GM15510 (cell line): ENCODE data around the gene LKAAEAR1.

Source experiments
- POLR2A ChIP-seq: IDR thresholded peaks from 3 replicates; pipeline ENCODE4 v1.6.1; 2011; ENCODE audit warnings: borderline replicate concordance; ENCODE audit not compliant: insufficient read length; ENCODE audit errors: extremely low read depth

LKAAEAR1 gene

GRCh38 chr20:64069614-64070243, 14.5 kb downstream of the LKAAEAR1 start:
- TF ChIP-seq POLR2A, result no peak

- TF ChIP-seq POLR2A, result no peak
Observed at GRCh38 chr20:64069209-64069613, 15.0 kb downstream of the LKAAEAR1 start.

- TF ChIP-seq POLR2A, result no peak
Observed at GRCh38 chr20:64068386-64069208, 15.6 kb downstream of the LKAAEAR1 start.

- no peak for TF ChIP-seq POLR2A
Observed at GRCh38 chr20:64067733-64068307, 16.4 kb downstream of the LKAAEAR1 start.

- no peak for TF ChIP-seq POLR2A
Observed at GRCh38 chr20:64067005-64067632, 17.1 kb downstream of the LKAAEAR1 start.

- TF ChIP-seq POLR2A, result peak; percentile 11
Observed at GRCh38 chr20:64065974-64066343, 18.2 kb downstream of the LKAAEAR1 start.

GRCh38 chr20:64065062-64065973, 18.9 kb downstream of the LKAAEAR1 start:
- TF ChIP-seq POLR2A, result no peak

DNA sequence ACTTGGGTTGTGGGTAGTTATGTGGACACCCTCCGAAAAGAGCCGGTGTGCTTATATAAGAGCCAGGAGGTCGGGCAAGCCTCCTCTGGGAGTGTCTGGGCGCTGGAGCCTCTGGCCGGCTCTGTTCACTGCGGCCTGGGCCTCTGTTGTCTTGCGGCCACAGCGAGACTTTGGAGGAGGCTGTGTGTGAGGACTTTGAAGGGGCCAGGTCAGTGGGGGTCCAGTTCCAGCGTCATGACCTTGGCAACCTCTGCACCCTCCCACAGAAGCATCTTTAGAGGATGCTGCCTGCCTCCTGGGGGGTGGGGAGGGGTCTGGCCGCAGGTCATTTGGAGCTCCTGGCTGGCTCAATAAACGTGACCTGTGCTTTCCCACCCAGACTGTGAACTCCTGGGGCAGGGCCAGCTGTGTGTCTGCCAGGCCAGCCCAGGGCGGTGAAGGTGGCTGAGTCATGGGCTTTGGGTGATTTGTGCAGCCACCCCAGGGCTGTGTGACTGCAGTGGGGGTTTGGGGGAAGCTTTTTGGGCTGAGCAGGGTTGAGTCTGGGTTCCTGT, 20.0 kb downstream of the LKAAEAR1 start:
- TF ChIP-seq POLR2A, result no peak

- no peak for TF ChIP-seq POLR2A
Observed at GRCh38 chr20:64063389-64064144, 20.6 kb downstream of the LKAAEAR1 start.

DNA sequence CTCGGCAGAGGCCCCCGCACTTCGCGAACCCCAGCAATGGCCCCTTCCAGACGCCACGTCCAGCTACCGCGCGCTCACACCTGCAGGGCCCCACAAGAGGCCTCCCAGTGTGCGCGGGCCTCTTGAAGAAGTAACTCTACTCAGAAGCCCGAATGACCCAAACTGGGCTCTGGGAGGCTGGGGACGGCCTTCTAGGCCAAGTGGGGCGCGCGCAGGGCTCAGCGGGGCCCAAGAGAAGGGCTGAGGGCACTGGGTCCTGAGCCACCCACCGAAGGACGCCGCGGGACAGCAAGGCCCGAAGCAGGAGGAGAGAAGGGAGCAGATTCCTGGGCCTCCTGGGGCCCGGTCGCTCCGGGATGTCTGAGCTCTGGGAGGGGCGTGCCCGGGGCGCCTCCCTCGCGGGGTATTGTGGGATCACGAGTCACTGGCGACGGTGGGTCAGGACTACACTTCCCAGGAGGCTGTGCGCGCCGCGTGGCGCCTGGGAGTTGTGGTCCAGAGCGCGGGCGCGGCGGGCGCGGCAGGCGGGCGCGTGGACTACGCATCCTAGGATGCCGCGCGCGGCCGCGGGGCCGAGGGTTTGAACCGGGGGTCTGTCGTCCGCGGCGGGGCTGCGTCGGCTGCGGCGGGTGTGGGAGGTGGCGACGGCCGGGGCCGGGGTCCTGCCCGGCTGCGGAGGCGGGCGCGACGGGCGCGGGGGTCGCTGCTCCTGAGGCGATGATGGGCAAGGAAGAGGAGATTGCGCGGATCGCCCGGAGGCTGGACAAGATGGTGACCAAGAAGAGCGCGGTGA, 21.4 kb downstream of the LKAAEAR1 start, which contains the start of gene TCEA2:
TSS of gene TCEA2 (plus strand) at position 603 of the 793 bp plus-strand sequence. CDS start at position 718, 115 bp downstream.
- peak; percentile 82 for TF ChIP-seq POLR2A

- TF ChIP-seq POLR2A, result no peak
Observed at GRCh38 chr20:64062276-64062595, 22.0 kb downstream of the LKAAEAR1 start.

- no peak for TF ChIP-seq POLR2A
Observed at GRCh38 chr20:64058536-64058935, 25.7 kb downstream of the LKAAEAR1 start.
